Measurements from ENCODE around the gene GSTA3.
"Not testable (repeated sequence)": the region's sequence is repeated elsewhere in the genome, so short reads cannot be mapped to it uniquely, and the experiment has no call there.

GSTA3 gene

GRCh38 chr6:52909531-52909930 lies at the start of gene GSTA3:
TSS of gene GSTA3 (minus strand) at chr6:52909698. CDS start at chr6:52905834, 3,864 bp downstream.
- no peak within 1 kb of the TSS for H3K4me3 ChIP-seq
- in situ Hi-C loops (cut with MboI; ENCODE audit: low sequenced_read_pairs) = no loop called here
- no peaks in the 10 kb centered on the region for H3K27me3 ChIP-seq (ENCODE audit: low read depth)
- no peaks in the 10 kb centered on the region for H3K36me3 ChIP-seq (replicated peaks)
- peak; percentile 36 to 45 for DNase-seq (ENCODE audit: low spot score in 2 of 2)
- peaks cover 2% of the 10 kb centered on the region; the same call in 1 of the 2 replicates for H3K9me3 ChIP-seq
- H3K4me1 ChIP-seq = peaks cover 18% of the 10 kb centered on the region

DNA sequence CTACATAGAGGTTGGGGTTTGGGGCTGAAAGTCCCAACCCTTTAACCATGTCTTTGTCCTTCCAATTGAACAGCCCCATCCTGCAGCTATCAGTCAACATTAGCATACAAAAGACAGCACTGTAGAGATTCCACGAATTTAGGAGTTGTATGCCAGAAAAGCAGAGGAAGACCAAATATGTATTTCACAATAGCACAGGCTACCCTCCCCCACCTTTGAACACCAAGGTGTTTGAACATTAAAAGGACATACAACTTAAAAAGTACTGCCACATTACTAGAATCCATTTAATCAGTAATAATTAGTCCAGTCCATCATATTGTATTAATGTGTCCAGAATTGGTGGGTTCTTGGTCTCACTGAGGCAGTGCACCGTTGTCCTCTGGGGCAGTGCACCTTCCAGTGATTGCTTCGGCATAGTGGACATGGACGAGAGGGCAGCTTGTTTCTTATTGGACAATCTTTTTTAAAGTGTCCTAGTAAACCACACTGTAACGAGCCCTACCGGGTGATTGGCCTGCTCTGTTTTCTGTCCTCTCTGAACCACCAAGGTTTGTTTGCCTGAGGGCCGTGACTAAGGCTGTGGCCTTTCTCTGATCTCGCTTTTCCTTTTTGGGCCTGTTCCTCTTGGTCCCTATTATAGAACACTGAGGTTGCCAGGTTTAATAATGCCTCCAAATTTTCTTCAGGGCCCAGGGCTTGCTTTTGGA lies 49.2 kb upstream of the GSTA3 start:
- Histone ChIP-seq H3K27me3 (ENCODE audit: low read depth) (no peaks in the 10 kb centered on the region), H3K36me3 (replicated peaks) (no peaks in the 10 kb centered on the region), H3K9me3 (no peaks in the 10 kb centered on the region), H3K4me3 (no peak overlapping the region), H3K4me1 (peaks cover 3% of the 10 kb centered on the region; the same call in 1 of the 2 replicates)
- in situ Hi-C loops (cut with MboI; ENCODE audit: low sequenced_read_pairs) = no loop called here
- no peak for DNase-seq (ENCODE audit: low spot score in 2 of 2)

- Histone ChIP-seq H3K36me3 (replicated peaks) (no peaks in the 10 kb centered on the region), H3K9me3 (no peaks in the 10 kb centered on the region), H3K27me3 (ENCODE audit: low read depth) (no peaks in the 10 kb centered on the region), H3K4me3 (no peak overlapping the region), H3K4me1 (peaks cover 3% of the 10 kb centered on the region; the same call in 1 of the 2 replicates)
- no peak for DNase-seq (ENCODE audit: low spot score in 2 of 2)
- in situ Hi-C loops (cut with MboI; ENCODE audit: low sequenced_read_pairs) = no loop called here
Observed at GRCh38 chr6:52955871-52956270, 46.4 kb upstream of the GSTA3 start.

- in situ Hi-C loops (cut with MboI; ENCODE audit: low sequenced_read_pairs) = no loop called here
- Histone ChIP-seq H3K9me3 (no peaks in the 10 kb centered on the region), H3K4me3 (no peak overlapping the region), H3K27me3 (ENCODE audit: low read depth) (no peaks in the 10 kb centered on the region), H3K4me1 (peaks cover 3% of the 10 kb centered on the region; the same call in 1 of the 2 replicates), H3K36me3 (replicated peaks) (no peaks in the 10 kb centered on the region)
- DNase-seq (ENCODE audit: low spot score in 2 of 2) = no peak
Observed at GRCh38 chr6:52953911-52954839, 44.7 kb upstream of the GSTA3 start.

DNA sequence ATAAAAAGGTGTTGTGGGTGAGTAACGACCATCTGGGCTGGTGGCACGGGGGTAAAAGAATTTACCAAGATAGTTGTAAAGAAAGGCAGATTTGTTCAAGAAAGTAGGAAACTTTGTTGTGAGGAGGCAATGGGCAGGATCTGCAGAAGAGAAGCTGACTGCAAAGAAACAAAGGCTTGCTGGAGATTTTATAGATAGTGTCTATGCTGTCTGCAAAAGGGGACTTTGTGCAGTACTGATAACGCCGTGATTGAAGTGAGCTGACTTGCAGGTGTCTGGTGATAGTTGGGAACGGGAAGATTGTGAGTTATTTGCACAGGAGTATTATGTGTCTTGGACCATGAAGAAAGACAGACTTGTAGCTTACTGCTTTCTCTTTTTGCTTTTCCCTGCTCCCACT lies 36.8 kb upstream of the GSTA3 start:
- in situ Hi-C loops (cut with MboI; ENCODE audit: low sequenced_read_pairs) = no loop called here
- peaks cover 5% of the 10 kb centered on the region for H3K4me1 ChIP-seq

GRCh38 chr6:52942821-52943220 lies 33.3 kb upstream of the GSTA3 start:
- DNase-seq (ENCODE audit: low spot score in 2 of 2); H3K4me3 ChIP-seq; in situ Hi-C loops (cut with MboI; ENCODE audit: low sequenced_read_pairs); H3K27me3 ChIP-seq (ENCODE audit: low read depth); H3K36me3 ChIP-seq (replicated peaks); H3K9me3 ChIP-seq; H3K4me1 ChIP-seq: not testable (repeated sequence)

More for the DNA sequence above, 36.8 kb upstream of the GSTA3 start:
- DNase-seq (ENCODE audit: low spot score in 2 of 2) = no peak
- Histone ChIP-seq H3K4me3 (no peak overlapping the region), H3K9me3 (no peaks in the 10 kb centered on the region), H3K27me3 (ENCODE audit: low read depth) (no peaks in the 10 kb centered on the region), H3K36me3 (replicated peaks) (no peaks in the 10 kb centered on the region)

DNA sequence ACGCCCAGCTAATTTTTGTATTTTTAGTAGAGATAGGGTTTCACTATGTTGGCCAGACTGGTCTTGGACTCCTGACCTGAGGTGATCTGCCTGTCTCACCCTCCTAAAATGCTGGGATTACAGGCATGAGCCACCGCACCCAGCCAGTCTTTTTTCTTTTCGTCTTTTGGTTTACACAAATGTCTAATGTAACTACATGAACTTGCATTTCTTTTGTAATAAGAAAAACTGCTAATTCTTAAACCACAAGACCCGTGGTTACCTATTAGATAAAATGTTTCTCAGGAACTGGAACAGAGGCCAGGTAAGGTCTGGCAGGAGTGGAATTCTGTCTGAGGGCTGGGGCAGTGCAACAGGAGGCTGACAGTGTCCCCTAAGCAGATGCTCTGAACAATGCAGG lies 32.7 kb upstream of the GSTA3 start:
- in situ Hi-C loops (cut with MboI; ENCODE audit: low sequenced_read_pairs) = no loop called here
- Histone ChIP-seq H3K4me3 (no peak overlapping the region), H3K4me1 (peaks cover 5% of the 10 kb centered on the region), H3K36me3 (replicated peaks) (no peaks in the 10 kb centered on the region), H3K9me3 (no peaks in the 10 kb centered on the region), H3K27me3 (ENCODE audit: low read depth) (no peaks in the 10 kb centered on the region)
- no peak for DNase-seq (ENCODE audit: low spot score in 2 of 2)

DNA sequence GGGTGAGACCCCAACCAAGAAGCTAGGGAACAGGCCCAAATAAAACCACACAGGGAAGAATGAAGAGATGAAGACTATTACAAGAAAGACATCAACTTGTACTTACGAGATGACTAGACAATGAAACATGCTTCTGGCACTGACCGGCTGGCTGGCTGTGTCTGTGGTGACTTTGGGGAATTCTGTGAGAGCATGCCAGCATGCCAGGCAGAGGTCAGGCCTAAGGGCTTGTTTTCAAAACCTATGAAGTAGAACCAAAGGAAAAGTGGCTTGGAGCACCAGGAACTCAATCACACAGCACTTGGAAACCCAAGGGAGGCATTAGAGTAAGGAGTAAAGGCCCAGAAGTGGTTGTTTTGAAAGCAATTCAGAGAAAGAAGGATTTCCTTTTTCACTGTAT lies 28.4 kb upstream of the GSTA3 start:
- Histone ChIP-seq H3K36me3 (replicated peaks) (no peaks in the 10 kb centered on the region), H3K4me1 (no peaks in the 10 kb centered on the region), H3K27me3 (ENCODE audit: low read depth) (no peaks in the 10 kb centered on the region), H3K9me3 (no peaks in the 10 kb centered on the region), H3K4me3 (no peak overlapping the region)
- DNase-seq (ENCODE audit: low spot score in 2 of 2) = no peak
- in situ Hi-C loops (cut with MboI; ENCODE audit: low sequenced_read_pairs) = no loop called here

DNA sequence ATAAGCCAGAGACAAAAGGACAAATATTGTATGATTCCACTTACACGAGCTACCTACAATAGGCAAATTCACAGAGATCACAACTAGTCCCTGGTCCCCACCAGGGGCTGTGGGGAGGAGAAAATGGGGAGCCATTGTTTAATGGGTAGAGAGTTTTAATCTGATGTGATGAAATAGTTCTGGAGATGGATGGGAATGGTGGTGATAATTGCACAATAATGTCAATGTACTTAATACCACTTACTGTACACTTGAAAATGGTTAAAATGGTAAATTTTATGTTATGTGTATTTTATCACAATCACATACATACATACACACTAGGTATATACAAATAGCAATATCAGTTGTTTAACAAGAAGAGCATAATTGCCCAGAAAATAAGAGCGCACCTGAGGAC lies 24.3 kb upstream of the GSTA3 start:
- in situ Hi-C loops (cut with MboI; ENCODE audit: low sequenced_read_pairs) = no loop called here
- Histone ChIP-seq H3K36me3 (replicated peaks) (no peaks in the 10 kb centered on the region), H3K9me3 (no peaks in the 10 kb centered on the region), H3K4me1 (peaks cover 10% of the 10 kb centered on the region), H3K27me3 (ENCODE audit: low read depth) (no peaks in the 10 kb centered on the region), H3K4me3 (no peak overlapping the region)
- DNase-seq (ENCODE audit: low spot score in 2 of 2) = no peak

- Histone ChIP-seq H3K4me1 (peaks cover 16% of the 10 kb centered on the region), H3K4me3 (no peak overlapping the region), H3K36me3 (replicated peaks) (no peaks in the 10 kb centered on the region), H3K27me3 (ENCODE audit: low read depth) (no peaks in the 10 kb centered on the region), H3K9me3 (no peaks in the 10 kb centered on the region; the same call in 1 of the 2 replicates)
- DNase-seq (ENCODE audit: low spot score in 2 of 2) = peak; percentile 56 to 78
- in situ Hi-C loops (cut with MboI; ENCODE audit: low sequenced_read_pairs) = no loop called here
Observed at GRCh38 chr6:52931351-52931750, 21.9 kb upstream of the GSTA3 start.

DNA sequence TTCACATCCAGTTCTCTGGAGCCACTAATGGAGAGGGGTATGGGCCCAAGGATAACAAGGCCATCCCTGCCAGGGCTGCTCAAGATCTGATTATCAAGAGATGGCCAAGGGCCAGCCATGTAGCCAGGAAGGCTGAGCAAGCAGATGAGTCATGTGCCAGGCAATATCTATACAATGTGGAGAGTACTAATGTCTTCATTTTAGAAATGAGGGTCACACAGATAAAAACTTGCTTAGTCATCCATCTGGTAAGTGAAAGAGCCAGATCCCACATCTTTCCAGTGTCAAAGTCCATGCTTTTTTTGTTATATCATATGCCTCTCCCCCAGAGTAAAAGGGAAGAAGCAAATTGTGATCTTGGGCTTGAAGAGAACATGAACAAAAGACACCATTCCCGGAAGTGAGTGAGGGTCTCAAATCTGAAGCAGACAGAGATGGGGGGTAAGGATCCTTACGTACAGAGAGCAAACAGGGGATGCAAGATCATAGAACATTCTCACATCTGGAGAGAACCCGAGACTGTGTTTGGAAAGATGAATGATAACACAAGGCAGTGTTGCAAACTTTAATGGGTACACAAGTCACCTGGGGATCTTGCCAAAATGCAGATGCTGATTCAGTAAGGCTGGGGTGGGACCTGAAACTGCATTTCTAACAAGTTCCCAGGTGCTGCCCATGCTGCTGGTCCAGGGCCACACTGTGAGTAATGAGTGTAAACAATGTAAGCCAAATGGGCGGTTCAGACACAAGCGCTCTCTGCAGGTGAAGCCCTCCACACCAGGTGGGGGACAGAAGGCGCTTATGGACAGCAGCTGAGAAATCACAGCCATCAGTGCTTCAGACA lies 20.0 kb upstream of the GSTA3 start:
- Histone ChIP-seq H3K4me1 (peaks cover 29% of the 10 kb centered on the region), H3K9me3 (no peaks in the 10 kb centered on the region; the same call in 1 of the 2 replicates), H3K36me3 (replicated peaks) (no peaks in the 10 kb centered on the region), H3K27me3 (ENCODE audit: low read depth) (no peaks in the 10 kb centered on the region), H3K4me3 (no peak overlapping the region)
- no peak for DNase-seq (ENCODE audit: low spot score in 2 of 2)
- in situ Hi-C loops (cut with MboI; ENCODE audit: low sequenced_read_pairs) = no loop called here

GRCh38 chr6:52927451-52927850 lies 18.0 kb upstream of the GSTA3 start:
- in situ Hi-C loops (cut with MboI; ENCODE audit: low sequenced_read_pairs) = no loop called here
- H3K36me3 ChIP-seq (replicated peaks) = no peaks in the 10 kb centered on the region
- DNase-seq (ENCODE audit: low spot score in 2 of 2) = no peak
- no peaks in the 10 kb centered on the region for H3K27me3 ChIP-seq (ENCODE audit: low read depth)
- no peaks in the 10 kb centered on the region; the same call in 1 of the 2 replicates for H3K9me3 ChIP-seq
- no peak overlapping the region for H3K4me3 ChIP-seq
- peaks cover 43% of the 10 kb centered on the region for H3K4me1 ChIP-seq

Measured in HAP-1 (cell line).